NCI-H526 treated with DMSO at 0.1 percent for 48 hours (cell line): ENCODE data around the gene CIZ1.

Source experiments
- DNase-seq: peaks from one replicate; lab custom pipeline; 2025; lab: John Stamatoyannopoulos, UW

CIZ1 gene

DNA sequence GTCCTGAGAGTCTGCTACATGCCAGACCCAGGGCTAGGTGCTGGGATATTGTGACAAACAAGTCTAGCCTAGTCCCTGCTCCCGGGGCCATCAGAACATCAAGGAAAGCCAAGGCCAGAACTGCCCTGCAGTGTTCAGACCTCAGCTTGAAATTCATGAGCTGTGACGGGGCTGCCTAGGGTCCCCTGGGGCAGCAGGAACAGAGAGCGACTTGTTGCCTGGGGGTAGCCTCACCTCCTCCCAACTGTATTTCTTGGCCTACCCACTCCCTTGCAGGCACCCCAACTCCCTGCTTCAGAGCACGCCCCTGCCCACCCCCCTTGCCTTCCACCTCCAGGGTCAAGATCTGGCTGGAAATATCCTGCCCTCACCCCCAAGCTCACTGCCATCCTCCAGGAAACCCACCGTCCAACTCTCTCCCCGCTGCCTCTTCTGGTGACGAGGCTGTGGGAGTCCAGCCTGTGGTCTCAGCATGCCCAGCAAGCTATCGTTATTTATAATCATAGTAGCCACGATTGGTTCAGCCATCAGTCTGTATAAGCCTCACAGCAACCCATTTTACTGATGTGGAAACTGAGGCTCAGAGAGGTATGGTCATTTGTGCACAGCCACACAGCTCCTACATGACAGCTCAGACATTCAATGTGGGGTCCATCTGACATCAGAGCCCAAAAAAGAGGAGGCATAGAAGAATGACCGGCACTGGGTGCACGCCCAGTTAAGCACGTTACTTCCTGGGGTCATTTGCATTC, 22.6 kb upstream of the CIZ1 start:
- DNase-seq: no peak

DNA sequence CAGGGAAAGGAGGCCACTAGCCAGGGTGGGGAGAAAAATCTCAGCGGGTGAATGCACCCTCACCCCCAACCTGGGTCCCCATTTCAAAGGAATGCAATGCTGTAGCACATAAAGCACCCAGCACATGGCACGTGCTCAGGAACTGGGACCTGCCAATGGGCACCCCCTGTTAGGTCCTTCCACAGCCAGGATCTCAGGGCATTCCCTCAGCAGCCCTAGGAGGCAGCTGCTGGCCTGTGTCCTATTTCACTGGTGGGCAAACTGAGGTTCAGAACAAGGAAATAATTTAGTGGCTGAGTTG, 20.6 kb upstream of the CIZ1 start:
- DNase-seq: no peak

DNA sequence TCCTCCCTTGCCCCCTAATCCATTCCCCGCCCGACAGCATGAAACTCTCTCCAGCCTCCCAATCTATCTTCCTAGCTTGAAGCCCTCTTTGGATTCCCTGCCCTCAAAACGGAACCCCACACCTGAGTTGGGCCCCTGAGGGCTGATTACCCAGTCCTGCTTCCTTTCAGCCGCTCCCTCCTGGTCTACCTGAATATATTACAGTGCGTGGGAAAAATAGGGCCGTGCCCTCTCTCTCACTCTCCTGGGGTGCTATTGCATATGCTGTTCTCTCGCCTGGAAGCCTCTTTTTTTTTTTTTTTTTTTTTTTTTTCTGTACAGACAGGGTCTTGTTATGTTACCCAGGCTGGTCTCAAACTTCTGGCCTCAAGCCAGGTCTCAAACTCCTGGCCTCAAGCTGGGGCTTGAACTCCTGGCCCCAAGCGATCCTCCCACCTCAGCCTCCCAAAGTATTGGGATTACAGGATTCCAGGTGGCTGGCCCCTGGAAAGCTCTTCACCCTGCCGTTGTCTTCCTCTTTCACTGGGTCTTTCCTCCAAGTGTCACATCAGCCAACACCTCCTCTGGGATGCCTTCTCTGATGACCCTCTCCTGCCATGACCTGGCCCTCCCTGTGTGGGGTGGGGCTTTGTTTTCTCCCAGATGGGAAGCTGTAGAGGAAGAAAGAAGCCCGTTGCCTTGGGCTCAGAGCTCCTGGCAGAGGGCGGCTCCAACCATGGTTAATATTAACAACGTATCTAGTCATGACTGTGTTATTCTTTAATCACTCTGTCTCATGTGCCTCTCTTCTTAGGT, 20.0 kb upstream of the CIZ1 start:
- no peak for DNase-seq

DNA sequence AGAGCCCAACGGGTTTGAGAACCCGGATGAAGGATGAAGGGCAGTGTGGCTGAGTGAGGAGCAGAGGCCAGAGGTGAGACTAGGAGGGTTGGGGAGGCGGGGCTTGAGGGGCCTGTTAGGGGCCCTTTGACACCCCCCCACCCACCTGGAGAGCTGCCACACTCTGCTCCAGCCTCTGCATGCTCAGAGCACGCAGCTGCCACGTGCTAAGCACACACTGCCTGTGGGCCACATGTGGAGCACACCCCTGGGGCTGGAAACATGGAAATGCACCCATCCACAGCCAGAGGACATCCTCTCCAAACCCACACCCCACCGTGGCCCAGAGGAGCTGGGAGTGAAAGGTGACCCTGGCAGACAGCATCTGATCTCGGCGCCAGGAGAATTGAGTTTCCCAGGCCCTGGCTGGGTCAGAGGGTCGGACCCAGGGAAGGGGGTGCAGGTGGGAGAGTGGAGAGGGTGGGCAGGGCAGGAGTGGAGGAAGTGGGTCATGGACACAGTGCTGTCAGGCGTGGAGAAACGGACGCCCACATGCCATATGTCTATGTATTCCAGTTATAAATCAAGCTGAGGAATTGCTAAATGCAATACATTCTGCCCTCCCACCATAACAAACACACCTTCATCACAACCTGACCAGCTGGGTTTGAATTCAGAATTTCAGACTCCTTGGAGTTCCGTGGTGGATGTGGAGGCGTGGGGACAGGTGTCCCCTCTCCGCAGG, 17.7 kb upstream of the CIZ1 start:
- DNase-seq: no peak

DNA sequence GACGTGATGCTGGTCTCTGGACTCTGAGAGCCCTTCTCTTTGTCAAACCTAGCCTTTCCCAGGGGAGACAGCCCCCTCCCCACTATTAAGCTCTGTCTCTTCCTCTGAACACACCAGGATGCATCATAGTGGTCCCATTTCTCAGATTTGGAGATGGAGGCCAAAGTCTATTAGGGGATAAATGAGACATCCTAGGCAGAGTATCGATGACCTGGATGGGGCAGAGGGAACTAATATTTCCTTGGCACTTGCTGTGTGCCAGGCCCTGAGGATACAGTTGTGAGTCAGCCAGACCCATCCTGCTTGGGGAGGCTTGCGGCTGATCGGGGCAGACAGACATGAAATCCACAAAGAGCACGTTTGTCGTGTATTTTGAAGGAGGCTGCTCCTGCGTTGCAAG, 17.0 kb upstream of the CIZ1 start:
- DNase-seq: no peak

DNA sequence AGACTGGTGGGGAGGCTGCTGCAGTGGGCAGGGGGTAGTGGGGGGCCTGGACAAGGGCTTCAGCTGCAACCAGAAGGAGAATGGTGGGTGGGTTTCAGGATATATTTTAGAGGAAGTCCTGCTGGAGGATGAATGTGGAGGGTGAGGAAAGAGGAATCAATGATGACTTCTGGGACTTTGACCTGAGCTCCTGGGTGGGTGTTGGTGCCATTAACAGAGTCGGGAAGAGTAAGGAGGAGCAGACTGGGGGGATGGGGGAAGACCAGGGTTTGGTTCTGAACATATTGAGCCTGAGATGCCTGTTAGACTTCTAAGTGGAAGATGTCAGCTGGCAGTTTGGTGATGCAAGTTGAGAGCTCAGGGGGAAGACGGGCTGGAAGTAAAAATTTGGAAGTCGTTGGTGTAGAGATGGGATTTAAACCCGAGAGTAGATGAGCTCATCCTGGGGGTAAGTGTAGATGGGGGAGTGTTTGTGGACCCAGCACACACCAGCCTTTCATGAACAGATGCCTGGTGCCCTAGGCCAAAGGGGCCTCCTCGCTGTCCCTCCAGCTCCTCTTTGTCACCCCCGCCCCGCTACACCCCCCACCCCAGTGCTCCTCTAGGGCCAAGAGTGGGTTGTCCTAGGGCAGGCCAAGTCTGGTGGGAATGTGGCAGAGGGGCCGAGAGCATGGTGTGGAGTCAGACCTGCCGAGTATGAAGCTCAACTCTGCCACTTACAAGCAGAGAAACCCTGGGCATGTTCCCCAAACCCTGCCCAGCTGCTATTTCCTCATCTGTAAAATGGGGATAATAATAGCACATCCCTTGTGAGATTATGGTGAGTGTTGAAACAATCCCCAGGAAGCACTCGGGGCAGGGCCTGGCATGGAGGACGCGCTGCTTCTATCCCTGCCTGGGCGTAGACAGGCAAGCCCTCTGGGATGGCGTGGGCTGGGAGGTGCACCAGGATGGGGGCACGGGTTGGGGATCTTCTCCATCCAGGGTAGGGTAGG, 15.8 kb upstream of the CIZ1 start:
- DNase-seq: no peak

DNA sequence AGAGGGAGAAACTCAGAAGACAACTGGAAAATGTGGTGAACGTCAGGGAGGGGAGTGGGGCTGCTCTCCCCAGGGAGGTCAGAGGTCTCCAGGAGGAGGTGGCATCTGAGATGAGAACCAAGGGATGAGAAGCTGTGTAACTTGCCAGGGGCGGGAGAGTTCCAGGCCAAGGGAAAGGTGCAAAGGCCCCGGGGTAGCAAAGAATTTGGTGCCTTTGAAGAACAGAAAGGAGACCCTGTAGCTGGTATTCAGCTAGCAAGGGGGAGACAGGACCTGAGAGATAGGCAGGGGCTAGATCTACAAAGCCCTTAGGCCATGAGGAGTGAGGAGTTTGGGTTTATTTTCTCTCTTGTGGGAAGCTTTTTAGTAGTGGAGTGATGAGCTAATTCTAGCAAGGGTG, 15.1 kb upstream of the CIZ1 start:
- no peak for DNase-seq

DNA sequence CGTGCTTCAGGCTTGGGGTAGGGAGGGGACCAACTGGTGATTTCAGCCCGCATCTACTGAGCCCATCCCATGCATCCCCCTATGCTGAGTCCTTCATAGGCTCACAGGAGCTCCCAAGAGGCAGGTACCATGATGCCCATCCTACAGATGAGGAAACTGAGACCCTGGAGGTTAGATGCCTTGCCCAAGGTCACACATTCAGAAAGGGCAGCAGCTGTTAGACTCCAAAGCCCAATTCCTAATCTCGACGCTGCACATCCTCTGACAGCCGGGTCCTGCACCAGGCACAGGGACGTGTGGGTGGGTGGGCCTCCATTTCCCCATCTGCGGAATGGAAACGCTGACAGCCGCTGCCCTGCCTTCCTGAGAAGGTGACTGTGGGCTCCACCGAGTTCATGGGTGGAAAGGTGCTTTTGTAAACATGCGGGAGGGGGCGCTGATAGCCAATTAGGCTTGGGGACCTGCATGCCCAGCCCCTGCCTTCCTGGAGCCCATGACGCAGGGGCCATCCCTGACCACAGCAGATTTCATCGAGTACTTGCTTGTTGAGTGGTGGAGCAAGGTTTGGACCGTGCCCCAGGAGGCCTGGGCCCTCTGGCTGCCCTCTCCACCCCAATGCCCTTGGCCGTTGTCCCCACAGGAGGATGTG, 14.0 kb upstream of the CIZ1 start:
- no peak for DNase-seq

DNA sequence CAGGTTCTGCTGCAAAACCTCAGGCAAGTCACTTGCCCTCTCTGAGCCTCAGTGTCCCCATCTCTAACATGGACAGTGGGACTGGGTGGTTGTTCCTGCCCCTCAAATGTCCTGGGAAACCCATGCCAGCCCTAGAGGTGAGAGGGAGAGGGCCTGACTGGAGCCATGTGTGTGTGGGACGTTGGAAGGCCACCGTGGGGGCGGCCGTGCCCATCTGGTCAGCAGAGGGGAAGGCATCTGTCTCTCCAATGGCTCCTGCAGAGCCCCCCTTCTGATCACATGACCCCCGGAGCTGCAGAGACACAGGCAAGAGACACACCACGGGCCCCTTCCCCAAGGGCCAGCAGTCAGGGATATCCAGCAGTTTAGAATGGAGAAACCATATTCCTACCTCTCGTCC, 13.5 kb upstream of the CIZ1 start:
- no peak for DNase-seq

DNA sequence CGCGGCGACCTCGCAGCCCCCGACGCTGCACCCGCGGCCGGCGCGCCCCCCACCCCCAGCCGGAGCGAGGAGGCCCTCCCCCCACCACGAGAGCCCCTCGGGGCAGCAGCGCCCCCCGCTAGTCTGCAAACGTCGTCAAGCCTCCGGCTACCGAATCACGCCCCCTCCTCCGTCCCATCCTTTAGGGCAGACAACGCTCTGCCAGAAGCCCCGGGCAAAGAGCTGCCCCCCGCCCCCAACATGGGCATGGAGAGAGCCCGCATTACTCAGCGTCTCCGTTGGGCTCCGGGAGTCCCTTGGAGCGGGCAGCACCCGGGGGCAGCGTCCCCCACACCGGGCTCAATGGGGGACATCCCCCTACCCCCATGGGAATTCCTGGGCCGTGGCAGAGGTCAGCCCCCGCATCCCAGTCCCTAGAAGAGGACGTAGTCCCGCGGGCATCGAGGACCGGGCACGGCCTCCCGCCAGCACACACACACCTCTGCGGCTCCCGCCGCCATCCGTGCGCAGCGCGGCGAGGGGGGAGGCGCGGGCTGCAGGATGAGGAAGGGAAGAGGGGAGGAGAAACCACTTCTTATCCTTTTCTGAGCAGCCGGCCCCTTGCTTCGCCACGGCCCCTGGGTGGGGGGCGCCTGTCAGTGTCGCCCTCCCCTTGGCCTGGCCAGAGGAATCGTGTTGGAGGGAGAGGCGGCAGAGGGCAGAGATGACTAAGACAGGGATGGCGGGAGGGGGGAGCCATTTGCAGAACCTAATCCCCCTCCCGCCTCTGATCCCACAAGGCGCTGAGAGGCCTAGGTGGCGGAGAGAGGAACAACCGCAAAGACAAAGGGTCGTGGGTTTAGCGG, 12.6 kb upstream of the CIZ1 start:
- peak; percentile 18 for DNase-seq

DNA sequence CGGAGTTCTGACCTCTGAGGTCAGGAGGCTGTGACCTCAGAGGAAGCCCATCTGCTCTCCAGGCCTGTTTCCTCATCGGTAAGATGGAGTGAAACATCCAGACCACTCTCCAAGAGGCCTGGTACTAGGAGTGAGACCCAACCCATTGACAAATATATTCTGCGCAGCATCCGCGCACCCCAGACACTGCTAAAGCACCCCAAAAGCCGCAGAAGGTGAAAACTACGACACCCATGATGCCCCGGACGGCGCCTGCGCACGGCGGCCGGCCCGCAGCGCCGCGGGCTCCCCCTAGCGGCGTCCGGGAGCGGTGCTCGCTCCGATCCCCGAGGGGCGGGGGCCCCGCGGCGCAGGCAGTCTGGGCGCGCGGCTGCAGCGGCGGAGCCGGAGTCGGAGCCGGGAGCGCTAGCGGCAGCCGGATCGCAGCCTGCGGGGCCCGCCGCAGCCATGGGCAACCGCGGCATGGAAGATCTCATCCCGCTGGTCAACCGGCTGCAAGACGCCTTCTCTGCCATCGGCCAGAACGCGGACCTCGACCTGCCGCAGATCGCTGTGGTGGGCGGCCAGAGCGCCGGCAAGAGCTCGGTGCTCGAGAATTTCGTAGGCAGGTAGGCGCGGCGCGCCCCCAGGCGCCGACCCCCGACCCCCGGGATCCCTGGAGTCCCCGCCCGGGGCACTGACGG, 11.8 kb upstream of the CIZ1 start, which contains the start of gene DNM1:
TSS of gene DNM1 (plus strand) at position 356 of the 683 bp plus-strand sequence. CDS start at position 448, 92 bp downstream.
- DNase-seq: no peak

DNA sequence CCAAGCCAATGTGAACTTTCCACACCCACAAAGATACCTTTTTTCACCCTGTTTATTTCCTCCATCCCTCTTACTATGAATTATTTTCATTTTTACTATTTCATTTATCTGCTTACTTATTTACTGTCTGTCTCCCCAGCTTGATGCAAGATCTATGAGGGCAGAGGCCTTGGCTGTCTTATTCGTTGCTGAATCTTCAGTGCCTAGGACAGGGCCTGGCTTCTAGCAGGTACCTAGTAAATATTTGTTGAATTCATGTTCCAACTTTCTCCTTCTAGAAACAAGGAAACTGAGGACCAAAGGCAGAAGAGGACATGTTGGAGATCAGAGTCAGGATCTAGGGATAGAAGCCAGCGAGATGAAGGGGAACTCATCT, 11.3 kb upstream of the CIZ1 start:
- DNase-seq: no peak

DNA sequence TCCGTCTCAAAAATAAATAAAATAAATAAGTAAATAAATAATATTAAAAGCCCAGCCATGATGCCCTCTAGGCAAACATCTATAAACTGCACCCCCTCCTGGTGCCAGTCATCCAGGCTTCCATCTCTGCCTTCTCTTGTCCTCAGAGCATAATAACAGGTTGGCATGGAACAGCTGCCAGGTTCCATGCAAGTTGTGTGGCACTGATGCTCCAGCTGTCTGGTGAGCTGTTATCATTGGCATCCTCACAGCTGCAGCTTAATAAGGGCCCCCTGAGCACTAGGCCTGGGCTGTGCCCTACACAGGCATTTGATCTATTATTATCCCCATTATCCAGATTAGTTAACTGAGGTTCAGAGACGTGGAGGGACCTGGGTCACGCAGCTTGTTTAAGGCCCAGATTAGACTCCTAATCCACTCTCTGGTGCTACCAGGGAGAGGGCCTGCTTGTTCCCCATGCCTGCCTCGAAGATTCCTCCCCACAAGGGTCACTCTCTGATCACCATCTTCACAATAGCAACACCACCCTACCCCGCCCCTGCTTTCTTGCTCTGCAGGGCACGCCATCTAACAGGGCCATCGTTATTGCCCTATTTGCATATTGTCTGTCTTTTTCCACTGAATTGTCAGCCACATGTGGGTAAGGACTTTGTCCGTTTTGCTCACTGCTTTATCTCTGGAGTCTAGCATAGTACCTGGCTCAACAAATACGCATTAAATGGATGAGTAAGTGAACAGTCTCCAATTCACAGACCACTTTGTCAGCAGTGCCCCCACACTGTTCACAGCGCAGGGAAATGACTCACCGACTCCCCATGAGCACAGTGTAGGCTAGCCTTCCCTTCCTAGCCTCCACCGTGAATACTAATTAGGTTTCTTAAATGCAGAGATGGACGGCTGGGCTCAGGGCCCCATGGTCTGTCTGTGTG, 10.3 kb upstream of the CIZ1 start:
- DNase-seq: no peak

DNA sequence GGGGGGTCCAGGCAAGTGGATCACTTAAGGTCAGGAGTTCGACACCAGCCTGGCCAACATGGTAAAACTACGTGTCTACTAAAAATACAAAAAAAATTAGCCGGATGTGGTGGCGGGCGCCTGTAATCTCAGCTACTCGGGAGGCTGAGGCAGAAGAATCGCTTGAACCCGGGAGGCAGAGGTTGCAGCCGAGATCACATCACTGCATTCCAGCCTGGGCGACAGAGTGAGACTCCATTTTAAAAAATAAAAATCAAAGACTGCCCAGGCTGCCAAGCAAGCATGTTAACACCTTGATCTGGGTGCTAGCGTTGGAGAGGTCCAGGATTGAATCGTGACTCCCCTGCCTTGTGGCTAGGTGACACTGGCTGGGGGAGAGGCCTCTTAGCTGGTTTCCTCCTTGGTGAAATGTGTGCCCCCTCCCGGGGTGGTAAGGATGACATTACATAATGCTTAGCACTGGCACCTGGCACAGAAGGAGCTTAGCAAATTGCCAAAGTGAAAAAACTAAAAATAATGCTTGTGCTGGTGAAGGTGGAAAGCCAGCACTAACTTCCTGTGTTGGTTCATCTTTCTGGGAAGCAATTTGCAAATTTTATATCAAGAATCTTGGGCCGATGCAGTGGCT, 2.2 kb upstream of the CIZ1 start:
- DNase-seq: no peak

DNA sequence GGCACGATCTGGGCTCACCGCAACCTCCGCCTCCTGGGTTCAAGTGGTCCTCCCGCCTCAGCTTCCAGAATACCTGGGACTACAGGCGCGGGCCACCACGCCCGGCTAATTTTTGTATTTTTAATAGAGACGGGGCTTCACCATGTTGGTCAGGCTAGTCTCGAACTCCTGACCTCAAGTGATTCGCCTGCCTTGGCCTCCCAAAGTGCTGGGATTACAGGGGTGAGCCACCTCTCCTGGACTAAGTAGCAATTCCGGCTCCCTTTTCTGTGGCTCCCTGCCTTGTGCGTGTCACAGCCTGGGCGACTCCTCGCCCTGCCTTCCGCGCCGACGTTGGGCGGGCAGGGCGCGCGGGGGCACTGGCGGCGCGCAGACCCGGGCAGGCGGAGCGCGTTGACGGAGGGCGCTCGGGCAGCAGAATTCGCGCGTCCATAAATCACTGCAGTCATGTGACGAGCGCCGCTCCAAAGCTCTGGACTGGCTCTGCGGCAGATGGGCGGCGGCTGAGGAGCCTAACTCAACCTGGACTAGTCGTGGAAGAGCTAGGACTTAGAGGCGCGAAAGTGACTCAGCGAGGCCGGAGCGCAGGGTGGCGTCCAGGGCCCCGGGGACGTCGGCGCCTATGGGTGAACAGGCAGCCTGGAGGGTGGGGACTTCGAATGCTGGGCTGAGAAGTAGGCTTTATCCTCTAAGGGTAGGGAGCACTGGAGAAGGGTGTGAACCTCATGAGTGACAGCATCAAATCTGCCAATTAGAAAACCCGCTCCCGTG, 1.4 kb upstream of the CIZ1 start:
- peak; percentile 74 for DNase-seq

DNA sequence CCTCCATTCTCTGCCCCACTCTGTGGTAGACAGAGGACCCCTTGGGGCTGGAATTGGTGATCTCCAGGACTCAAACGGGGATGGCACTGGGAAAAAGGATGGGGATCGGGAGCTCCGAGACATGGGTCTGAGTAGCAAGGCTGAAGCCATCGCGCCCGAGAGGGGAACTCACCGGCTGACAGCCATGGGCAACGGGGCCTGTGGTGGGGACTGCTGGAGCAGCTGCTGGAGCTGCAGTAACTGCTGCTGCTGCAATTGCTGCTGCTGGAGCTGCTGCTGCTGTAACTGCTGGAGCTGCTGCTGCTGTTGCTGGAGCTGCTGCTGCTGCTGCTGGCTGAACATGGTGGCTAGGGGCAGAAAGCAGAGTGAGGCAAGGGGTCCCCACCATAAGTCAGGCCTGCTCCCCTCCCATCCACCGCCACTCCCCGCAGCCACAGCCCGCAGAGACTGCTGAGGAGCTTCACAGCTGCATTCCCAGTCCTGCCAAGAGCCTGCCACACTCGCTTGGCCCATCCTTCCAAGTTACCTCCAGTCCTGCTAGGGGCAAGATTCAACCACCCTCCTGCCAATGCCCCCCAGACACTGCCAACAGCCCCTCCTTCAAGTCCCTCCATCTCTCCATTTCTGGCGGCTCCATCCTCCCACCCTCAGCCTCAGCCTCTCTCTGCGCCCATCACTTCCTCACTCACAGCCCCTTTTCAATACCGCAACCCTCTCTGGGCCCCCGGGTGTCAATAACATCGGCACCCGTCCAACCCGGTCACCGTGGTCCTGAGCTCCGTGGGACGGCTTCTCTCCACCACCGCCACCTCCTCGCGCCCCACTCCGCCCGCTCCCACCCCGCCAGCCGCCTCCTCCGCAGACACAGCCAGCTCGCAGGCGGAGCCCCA, 611 bp downstream of the CIZ1 start:
- no peak for DNase-seq
